ENCODE measurements around the gene BBOX1. TPM values are rescaled to one million over a fixed set of nuclear protein-coding genes. Genes with fewer than 3 reads are reported as not detected.

The BBOX1 gene
- total and polyA plus RNA-seq, 2 of the 8 experiments (the other 6 are each of a cell fraction or from before 2014, with no cell fraction given) = not detected

DNA sequence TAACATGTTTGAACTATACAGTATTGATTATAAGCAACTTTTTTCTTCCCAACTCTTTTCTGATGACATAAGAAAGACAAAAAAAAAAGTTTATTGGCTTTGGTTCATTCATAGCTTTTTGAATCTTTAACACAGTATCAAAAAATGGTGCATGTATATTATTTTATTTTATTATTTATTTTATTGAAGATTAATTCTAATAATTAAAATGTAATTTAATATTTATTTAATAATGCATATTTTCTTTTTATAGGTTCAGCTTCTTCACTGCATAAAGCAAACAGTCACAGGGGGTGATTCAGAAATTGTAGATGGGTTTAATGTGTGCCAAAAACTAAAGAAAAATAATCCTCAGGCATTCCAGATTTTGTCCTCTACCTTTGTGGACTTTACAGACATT lies 78.8 kb downstream of the BBOX1 start:
- Histone ChIP-seq H3K14ac (ENCODE audit: insufficient read length) (no peak overlapping the region), H4K5ac (ENCODE audit: insufficient read length, low read depth, low read length) (no peak overlapping the region), H3K79me1 (ENCODE audit: low read depth, low read length) (no peaks in the 10 kb centered on the region), H3K36me3 (ENCODE audit: control insufficient read depth in 2 of 4, insufficient read depth in 4 of 4, low read length in 3 of 4) (no peaks in the 10 kb centered on the region), H3K4me2 (ENCODE audit: insufficient read depth in 1 of 2, low read depth in 2 of 2, low read length in 2 of 2) (no peak overlapping the region), H3K56ac (replicated peaks; ENCODE audit: insufficient read length, low read depth, low read length) (no peak overlapping the region), H2AFZ (ENCODE audit: low read length) (no peak overlapping the region), H3K18ac (ENCODE audit: extremely low read depth, low read length) (no peak overlapping the region), H4K8ac (ENCODE audit: extremely low read depth, insufficient read depth, low read length) (no peak overlapping the region), H2BK15ac (ENCODE audit: low read length) (no peak overlapping the region), H3K79me2 (ENCODE audit: control insufficient read depth in 1 of 2, insufficient read depth in 2 of 2, low read length in 2 of 2) (no peaks in the 10 kb centered on the region), H3K4me3 (ENCODE audit: extremely low read depth in 1 of 4, insufficient read depth in 2 of 4, low read depth in 3 of 4, low read length in 4 of 4) (no peak overlapping the region), H2BK20ac (ENCODE audit: low read length) (no peak overlapping the region), H4K20me1 (replicated peaks in 1 of 2; ENCODE audit: control insufficient read depth in 1 of 2, insufficient read depth in 2 of 2, low read length in 2 of 2) (no peaks in the 10 kb centered on the region), H3K23ac (ENCODE audit: insufficient read length) (no peak overlapping the region), H4K91ac (replicated peaks; ENCODE audit: insufficient read length, low read length) (no peak overlapping the region), H3K4ac (replicated peaks; ENCODE audit: insufficient read length, low read depth, low read length) (no peak overlapping the region), H2BK120ac (replicated peaks; ENCODE audit: low read depth, low read length) (no peak overlapping the region), H2AK5ac (ENCODE audit: low read depth, low read length) (no peak overlapping the region), H3K9me3 (ENCODE audit: insufficient read depth in 2 of 2, low read depth in 1 of 2, low read length in 1 of 2) (no peaks in the 10 kb centered on the region), H3K27ac (ENCODE audit: low read depth, low read length) (no peak overlapping the region), H3K9ac (replicated peaks in 1 of 4; ENCODE audit: extremely low read depth in 1 of 4, low read depth in 3 of 4, low read length in 3 of 4) (no peak overlapping the region), H3K4me1 (replicated peaks in 1 of 4; ENCODE audit: control insufficient read depth in 3 of 4, insufficient read depth in 4 of 4, low read length in 3 of 4) (peaks cover 0 to 5% (median 0%) of the 10 kb centered on the region in 4 experiments; a peak in 1 of 7 replicates), H2BK12ac (ENCODE audit: low read depth, low read length) (no peak overlapping the region), H3K27me3 (replicated peaks in 1 of 4; ENCODE audit: control insufficient read depth in 3 of 4, extremely low read depth in 1 of 4, insufficient read depth in 3 of 4, low read length in 3 of 4) (no peaks in the 10 kb centered on the region), H3K23me2 (ENCODE audit: low read depth, low read length) (no peaks in the 10 kb centered on the region; the same call in 1 of the 2 replicates), H2BK5ac (ENCODE audit: low read depth, low read length) (no peak overlapping the region)
- ChIA-PET POLR2A (ENCODE audit: partially characterized antibody) (interaction anchor here (0.7 kb wide), 1 partner anchor 31 kb away, joined by 4 read pairs; no protein-coding TSS in a partner anchor), CTCF (ENCODE audit: partially characterized antibody) (no interaction called here)
- DNase-seq (ENCODE audit: low read depth in 1 of 2, low spot score in 2 of 2) (no peak), FAIRE-seq (no peak)
- no peak for TF ChIP-seq CEBPB (IDR thresholded peaks at IDR 0.05; ENCODE audit: low read depth, low read length)
- no peak for TF ChIP-seq CTBP2 (IDR thresholded peaks at IDR 0.05; ENCODE audit: borderline replicate concordance, insufficient read depth, insufficient read length, low read length)
- TF ChIP-seq EGR1 (IDR thresholded peaks at IDR 0.05; ENCODE audit: borderline replicate concordance, low read depth, low read length) = no peak
- TF ChIP-seq NRF1 (IDR thresholded peaks at IDR 0.05; ENCODE audit: low read depth, low read length) = no peak
- TF ChIP-seq GABPA (IDR thresholded peaks at IDR 0.05; ENCODE audit: borderline replicate concordance, insufficient read depth, low read length) = no peak

Data from H1 (cell line).